HG02943 (cell line): ENCODE data around the gene PACS2.
"Not testable (repeated sequence)": the region's sequence is repeated elsewhere in the genome, so short reads cannot be mapped to it uniquely, and the experiment has no call there.

Source experiments
- ATAC-seq: cut with Tn5 transposase; IDR thresholded peaks from one replicate; pipeline ENCODE4 v1.9.1; 2021; ENCODE audit warnings: mild to moderate bottlenecking, low read depth, moderate library complexity; ENCODE audit not compliant: unreplicated experiment

Gene PACS2

DNA sequence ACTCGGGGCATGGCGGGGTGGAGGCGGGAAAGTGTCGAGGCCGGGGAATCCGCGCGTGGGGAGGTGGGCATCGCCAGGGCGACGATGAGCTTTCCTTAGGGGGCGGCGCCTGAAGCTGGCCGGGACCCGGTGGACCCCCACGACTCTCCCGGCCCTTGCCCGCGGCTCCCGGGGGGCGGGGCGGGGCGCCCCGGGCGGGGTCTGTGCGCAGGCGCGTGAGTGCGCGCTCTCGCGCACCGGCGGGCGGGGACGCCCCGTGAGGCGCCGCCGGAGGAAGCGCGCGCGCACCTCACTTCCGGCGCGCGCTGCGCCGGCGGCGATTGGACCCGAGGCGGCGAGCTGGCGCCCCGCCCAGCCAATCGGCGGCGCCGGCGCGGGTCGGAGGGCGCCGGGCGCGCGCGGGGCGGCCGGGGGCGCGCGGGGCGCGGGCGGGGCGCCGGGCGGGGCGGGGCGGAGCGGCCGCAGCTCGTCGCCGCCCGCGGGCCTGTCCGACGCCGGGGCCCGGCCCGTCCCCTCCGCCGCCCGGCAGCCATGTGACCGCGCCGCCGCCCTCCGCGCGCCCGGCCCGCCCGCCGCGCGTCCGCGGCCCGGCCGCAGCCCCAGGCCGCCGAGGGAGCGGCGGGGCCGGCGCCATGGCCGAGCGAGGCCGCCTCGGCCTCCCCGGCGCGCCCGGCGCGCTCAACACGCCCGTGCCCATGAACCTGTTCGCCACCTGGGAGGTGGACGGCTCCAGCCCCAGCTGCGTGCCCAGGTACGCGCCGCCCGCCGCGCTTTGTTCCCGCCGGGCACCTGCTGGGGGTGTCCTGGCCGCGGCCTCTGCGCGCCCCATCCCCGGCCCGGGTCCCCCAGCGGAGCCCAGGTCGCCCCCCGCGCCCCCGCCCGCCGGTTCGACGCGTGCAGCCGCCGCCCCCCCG is at the start of gene PACS2:
PACS2 (plus strand) TSS at position 462 of the 914 bp plus-strand sequence; CDS start at position 633, 171 bp downstream.
- peak; percentile 46 for ATAC-seq

DNA sequence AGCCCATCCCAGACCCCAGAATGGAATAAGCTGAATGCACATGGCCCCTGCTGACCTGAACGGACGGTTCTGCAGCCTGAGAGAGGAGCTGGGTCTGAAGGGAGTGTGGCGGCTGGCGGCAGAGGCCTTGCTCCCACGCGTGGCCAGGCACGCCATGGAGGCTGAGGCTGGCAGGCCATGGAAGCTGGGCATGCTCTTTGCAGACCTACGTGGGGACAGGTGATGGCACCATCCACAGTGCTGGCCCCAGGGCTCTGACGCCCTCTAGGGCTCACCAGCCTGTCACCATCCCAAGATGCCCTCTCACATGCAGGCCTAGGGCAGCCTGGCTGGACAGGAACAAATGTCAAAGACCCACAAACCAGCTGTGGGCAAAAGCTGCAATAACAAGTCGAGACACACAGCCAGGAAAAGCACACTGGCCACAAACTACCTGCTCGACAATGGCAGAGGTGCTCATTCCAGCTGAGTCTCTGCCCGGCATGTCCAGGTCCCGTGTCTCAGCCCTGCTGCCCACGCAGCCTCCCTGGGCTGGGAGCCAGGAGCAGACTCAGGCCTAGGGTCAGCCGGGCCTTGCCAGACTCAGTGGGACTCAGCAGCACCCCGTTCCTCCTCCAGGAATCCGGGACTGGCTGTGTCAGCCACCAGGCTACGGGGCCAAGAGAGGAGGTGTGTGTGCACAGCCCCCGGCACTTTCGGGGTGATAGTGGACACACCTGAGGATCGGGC is 46.6 kb upstream of the PACS2 start:
- ATAC-seq = no peak

DNA sequence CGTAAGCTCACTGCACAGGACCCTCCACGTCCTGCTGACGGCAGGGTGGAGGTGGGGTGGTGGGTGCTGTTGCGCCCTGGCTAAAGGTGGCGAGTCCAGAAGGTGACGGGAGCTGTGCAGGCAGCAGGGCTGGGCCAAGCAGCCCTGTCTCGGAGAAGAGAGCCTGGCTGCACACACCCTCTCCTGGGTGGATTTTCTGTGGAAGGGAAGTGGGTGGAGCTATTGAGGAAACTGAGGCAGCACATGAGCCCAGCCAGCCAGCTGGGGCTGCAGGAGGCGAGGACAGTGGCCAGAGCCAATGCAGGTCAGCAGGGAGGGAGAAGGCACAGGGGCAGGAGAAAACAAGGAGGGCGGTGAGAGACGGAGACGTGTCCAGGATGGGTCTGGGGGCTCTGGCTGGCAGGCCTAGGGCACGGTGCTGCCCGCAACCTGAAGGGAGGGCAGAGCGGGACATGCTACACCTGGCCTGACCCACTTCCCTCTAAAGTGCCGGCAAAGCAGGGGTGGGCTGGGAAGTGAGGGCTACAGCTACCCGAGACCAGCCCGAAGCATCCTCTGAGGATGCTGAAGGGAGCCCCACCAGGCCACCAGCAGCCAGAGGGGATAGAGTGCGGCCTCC is 45.7 kb upstream of the PACS2 start:
- no peak for ATAC-seq

DNA sequence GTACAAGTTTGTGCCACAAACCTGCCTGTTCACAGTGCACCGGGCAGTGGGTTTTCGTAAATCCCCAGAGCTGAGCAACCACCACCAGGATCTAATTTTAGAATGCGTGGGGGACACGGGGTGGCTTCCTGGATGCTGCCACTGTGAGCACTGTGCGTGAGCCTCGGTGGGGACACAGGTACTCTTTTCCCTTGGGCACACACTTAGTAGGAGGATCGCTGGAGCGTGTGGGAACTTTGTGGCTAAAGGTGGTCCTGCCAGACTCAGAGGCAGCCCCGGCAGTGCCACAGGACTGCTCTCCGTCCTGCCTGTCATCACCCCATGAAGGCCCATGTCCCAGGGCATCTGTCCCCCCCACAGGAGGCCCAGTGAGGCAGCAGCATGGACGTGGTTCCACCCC is 45.1 kb upstream of the PACS2 start:
- no peak for ATAC-seq

DNA sequence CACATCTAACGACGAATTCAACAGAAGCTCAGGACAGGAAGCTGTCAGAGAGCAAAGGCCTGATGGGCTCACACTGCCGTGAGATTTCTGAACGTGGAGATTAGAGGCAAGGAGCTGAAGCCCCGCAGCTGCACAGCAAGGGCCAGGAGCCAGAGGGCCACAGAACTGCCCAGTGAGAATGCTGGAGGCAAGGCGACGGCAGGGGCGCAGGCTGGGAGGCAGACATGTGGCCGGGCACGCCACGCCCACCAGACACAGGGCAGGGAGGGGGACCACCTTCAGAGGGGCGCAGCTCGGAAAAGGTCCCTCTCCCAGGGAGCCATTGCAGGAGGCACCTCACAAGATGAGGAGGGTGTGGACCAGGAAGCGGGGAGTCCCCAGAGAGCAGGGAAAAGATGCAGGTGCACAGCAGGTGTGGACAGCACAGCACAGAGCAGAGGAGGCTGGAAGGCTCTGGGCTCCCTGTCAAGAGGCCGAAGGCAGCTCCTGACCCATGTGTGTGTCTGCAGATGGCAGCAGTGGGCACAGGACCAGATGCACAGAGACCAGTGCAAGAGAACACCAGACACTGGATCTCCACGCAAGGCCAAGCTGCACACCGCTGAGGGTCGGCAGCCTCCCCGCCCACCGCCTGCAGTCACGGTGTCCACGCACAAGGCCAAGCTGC is 43.2 kb upstream of the PACS2 start:
- no peak for ATAC-seq

DNA sequence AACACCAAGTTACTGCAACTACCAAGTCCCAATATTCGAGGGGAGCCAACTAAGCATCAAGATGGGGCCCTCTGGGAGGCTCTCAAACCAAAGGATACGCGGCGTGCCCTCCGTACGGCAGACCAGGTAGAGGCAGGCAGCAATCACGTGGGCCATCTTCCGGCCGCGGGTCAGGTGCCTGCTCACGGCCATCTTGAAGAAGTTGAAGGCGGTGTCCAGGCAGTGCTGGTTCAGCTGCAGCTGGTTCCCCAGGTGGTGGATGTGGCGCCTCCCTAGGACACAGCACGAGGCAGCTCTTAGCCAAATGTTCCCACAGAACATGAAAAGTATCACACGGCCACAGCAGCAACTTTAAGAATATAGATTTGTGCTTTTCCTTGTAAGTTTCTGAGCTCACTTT is 41.9 kb upstream of the PACS2 start:
- ATAC-seq = no peak

DNA sequence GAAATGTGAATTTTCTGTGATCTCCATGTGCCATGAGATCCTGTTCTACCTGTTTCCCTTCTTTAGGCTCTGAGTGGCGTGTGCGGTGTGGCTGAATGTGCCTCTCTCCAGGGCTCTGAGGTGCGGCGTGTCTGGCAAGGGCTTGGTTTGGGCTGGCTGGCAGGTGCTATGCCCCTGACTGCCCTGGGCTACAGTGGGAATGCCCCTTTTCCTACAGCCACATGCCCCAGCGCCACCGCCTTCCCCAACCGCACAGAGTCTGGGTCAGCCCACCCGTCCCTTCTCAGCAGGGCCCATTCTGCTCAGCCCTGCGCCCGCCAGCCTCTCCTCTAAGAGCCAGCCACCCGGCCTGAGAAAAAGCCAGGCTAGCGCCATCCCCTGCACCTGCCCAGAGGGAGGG is 41.5 kb upstream of the PACS2 start:
- ATAC-seq = no peak

DNA sequence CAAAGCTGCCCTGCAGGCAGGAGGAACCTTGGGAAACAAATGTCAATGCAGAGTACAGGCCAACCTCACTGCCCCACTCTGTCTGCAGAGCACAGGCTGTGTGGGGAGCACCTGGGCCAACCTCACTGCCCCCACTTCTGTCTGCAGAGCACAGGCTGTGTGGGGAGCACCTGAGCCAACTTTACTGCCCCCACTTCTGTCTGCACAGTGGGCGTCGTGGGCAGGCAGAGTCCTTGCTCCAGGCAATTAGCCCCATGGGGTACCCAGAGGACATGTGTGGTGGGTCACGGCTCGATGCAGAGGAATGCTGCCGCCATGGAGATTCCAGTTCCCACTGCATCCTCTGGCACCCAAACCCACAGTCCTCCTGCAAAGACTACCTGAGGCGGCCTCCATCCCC is 39.9 kb upstream of the PACS2 start:
- no peak for ATAC-seq

DNA sequence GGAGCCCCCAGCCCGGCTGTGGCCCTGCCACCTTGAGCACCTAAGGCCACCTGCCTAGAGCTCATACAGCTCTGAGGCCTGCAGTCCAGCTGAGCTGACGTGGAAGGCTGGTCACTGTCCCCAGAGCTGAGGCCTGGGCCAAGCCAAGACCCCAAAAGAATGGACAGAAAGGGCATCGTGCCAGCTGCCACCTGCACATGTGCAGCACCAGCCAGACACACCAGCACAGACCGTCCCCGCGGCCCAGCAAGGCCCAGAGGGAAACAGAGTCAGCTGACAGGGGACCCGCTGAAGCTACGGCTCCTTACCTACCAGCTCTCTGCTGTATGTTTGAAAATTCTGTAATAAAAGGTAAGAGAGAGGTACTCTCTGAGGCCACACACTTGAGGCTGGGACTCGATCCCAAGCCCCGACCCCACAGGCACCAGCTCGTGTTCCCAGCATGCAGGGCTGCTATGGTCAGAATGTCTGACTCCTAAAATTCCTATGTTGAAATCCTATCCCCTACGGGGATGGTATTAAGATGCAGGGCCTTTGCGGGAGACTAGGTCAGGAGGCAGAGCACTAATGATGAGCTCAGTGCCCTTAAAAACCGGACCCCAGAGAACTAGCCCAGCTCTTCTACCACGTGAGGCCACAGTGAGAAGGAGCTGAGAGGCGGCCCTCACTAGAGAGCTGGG is 39.1 kb upstream of the PACS2 start:
- no peak for ATAC-seq

DNA sequence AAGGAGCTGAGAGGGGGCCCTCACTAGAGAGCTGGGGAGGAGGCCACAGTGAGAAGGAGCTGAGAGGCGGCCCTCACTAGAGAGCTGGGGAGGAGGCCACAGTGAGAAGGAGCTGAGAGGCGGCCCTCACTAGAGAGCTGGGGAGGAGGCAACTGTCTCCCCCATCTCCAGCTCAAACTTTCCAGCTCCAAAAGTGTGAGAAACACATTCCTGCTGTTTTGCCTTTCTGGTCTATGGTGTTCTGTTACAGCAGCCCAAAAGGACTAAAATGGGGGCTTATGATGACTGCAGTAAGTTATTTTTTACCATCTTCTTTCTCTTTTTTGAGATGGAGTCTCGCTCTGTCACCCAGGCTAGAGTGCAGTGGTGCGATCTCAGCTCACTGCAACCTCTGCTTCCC is 37.1 kb upstream of the PACS2 start:
- not testable (repeated sequence) for ATAC-seq

DNA sequence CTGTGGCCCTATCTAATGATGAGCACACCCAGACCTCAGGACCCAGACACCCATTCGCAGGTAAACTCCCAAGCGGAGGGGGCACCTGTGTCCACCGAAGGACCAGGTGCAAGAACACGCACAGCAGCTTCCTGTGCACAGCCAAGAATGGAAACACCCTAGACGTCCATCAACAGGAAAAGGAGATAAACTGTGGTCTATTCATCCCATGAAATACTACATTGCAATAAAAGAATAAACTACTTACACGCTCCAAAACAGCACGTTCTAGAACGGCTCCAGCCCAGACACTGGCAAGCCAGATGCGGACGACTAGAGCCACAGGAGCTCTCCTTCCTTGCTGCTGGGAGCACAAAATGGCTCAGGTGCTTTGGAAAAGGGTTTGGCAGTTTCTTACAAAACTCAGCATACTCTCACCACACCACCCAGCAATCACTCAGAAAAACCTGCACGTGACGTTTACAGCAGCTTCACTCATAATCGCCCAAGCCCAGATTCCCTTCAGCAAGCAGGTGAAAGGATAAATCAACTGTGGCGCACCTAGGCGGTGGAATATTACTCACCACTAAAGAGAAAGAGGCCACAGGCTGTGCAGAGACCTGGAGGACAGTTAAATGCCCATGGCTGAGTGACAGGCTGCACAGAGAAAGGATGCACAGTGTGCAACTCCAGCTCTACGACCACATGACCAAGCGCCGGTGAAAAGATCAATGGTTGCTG is 34.7 kb upstream of the PACS2 start:
- ATAC-seq = no peak

DNA sequence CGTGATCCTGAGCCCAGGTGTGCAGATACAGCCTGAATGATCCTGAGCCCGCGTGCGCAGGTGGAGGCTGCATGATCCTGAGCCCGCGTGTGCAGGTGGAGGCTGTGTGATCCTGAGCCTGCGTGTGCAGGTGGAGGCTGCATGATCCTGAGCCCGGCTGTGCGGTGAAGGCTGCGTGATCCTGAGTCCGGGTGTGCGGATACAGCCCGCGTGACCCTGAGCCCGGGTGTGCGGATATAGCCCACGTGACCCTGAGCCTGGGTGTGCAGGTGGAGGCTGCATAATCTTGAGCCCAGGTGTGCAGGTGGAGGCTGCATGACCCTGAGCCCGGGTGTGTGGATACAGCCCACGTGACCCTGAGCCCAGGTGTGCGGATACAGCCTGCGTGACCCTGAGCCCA is 34.0 kb upstream of the PACS2 start:
- ATAC-seq = no peak

DNA sequence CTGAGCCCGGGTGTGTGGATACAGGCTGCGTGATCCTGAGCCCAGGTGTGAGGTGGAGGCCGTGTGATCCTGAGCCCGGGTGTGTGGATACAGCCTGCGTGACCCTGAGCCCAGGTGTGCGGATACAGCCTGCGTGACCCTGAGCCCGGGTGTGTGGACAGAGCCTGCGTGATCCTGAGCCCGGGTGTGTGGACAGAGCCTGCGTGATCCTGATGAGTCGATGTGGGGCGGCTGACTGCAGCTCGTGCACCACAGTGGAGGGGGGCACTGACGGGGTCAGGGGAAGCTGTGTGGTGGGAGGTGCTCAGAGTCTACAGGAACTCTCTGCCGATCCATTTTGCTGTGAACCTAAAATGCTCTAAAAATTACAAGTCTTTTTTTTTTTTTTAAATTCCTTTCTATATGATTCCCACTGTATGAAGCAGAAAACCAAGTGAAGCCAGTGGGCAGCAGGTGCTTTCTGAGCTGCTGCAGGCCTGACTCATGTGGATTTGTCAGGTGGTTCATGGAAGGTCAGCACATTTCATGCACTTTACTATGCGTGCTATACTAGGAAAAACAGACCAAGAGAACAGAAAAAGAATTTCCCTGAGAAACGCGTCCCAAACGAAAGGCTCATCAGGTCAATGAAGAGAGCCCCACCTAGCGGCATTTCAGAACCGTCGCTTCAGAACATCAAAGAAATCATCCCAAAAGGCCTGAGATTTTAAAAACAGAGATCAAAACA is 33.0 kb upstream of the PACS2 start:
- ATAC-seq = no peak

DNA sequence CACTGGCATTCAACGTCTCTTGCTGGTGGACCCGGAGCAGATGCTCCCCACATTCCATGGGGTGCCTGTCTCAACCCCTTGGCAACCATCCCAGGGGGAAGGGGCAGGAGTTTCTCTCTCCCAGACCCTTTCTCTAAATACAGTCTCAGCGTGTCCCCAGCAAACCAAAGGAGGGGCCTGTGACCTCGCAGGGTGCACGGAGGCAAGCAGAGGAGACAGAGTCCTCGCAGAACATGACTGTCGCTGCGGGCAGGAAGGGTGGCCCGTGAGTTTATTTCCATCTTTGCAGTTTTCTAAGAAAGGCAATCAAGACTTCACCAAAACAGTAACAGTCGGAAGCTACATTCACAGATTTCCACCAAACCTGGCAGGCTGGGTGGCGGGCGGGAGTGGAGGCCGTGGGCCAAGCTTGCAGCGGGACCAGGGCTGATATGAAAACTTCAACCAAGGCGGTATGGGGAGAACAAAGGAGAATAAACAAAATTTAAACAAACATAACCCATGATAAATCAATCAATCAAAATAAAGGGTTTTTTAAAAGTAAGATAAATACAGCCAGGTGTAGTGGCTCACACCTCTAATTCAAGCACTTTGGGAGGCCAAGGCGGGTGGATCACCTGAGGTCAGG is 32.3 kb upstream of the PACS2 start:
- ATAC-seq = no peak

DNA sequence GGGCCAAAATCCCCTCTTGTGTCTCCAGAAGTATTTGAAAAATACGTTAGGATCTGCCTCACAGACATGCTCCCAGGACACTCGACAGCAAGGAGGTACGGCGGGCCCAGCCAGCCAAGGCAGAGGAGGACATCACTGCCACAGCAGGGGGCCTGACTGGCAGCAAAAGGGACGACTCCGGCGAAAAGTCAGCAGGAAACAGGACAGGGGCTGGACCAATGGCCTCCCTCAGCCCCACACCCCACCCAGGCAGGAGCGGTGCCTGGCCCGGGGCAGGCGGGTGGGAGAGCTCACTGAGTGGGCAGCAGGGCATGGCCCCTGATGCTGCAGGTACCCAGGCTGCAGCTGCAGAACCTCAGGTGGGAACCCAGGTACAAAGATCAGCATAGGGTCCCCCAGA is 31.5 kb upstream of the PACS2 start:
- ATAC-seq = no peak

DNA sequence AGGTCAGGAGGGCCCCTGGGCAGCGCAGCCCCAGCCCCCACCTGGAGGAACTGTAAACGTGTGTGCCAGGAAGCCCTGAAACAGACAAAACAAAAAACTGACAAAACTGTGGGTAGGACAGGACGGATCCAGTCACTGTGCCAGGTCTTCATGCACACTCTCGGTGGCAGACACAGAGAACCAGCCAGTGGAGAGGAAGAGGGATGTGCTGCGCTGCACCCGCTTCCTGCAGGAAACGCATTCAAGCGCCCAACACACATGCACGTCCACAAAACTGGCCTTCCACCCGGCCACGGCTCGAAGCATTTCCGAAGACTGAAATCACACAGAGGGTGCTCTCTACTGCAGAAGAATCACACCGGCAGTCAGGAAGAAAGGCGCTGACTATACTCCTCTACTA is 30.6 kb upstream of the PACS2 start:
- no peak for ATAC-seq

DNA sequence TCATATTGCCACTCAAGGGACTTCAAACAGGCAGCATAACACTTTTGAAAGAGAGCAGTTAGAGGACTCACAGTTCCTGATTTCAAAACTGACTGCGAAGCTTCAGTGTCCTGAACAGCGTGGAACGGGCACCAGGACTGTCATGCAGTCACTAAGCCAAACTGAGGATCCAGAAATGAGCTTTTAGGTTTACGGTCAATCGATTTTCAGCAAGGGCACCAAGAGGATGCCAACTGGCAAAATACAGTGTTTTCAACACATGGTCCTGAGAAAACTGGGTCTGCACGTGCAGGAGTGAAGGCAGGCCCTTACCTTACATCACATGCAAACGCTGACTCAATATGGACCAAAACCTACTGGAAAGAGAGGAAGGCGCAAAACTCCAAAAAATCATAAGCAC is 29.4 kb upstream of the PACS2 start:
- ATAC-seq = no peak

DNA sequence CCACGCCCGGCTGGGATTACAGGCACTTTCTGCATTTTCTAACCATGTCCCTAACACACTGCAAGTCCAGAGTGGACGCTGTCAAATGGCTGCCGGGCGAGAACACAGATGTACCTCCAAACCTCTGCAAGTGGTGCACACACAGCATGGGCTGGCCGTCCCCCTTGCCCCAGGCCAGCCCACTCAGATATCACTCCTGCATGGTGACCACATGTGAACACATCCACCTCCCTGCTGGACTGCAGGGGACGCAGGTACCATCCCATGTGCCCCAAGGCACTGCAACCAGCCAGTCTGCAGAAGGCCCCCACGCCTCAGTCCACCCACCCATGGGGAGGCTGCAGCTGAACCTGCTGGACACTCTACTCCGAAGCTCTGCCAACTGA is 27.8 kb upstream of the PACS2 start:
- no peak for ATAC-seq
